Central memory CD8-positive, alpha-beta T cell (primary cell): ENCODE results near the gene DCAF4.
"Not testable (repeated sequence)": the region's sequence is repeated elsewhere in the genome, so short reads cannot be mapped to it uniquely, and the experiment has no call there.

Experiments
- ATAC-seq: fragments of 150-1000 bp; cut with Tn5 transposase; replicated peaks from 2 replicates; pipeline ENCODE4 v1.10.0; 2022; ENCODE audit warnings: mild to moderate bottlenecking, moderate FRiP score, moderate number of reproducible peaks; ENCODE audit not compliant: poor library complexity, severe bottlenecking; ENCODE audit errors: extremely low read depth
- DNase-seq, 2 donors: peaks; one replicate each; pipeline ENCODE4 v3.0.0; 2021; ENCODE audit warnings: low spot score in 2 of 2
- H3K27ac Mint-ChIP-seq: one replicate; pipeline ENCODE4 v1.8.0; 2022; ENCODE audit warnings: low read depth, mild to moderate bottlenecking, moderate library complexity, mixed read lengths
- H3K27me3 Mint-ChIP-seq: one replicate; pipeline ENCODE4 v1.8.0; 2022; ENCODE audit warnings: mixed read lengths
- H3K36me3 Mint-ChIP-seq: one replicate; pipeline ENCODE4 v1.8.0; 2022; ENCODE audit warnings: mild to moderate bottlenecking, moderate library complexity, mixed read lengths; ENCODE audit not compliant: insufficient read depth
- H3K4me1 Mint-ChIP-seq: one replicate; pipeline ENCODE4 v1.8.0; 2022; ENCODE audit warnings: mixed read lengths
- H3K4me3 Mint-ChIP-seq: one replicate; pipeline ENCODE4 v1.8.0; 2022; ENCODE audit warnings: mild to moderate bottlenecking, moderate library complexity, mixed read lengths
- H3K9me3 Mint-ChIP-seq: one replicate; pipeline ENCODE4 v1.8.0; 2022; ENCODE audit warnings: mixed read lengths

The DCAF4 gene

GRCh38 chr14:72947366-72948160, 21.3 kb downstream of the DCAF4 start:
- Mint-ChIP-seq H3K27me3 (no peaks in the 10 kb centered on the region), H3K9me3 (no peaks in the 10 kb centered on the region), H3K4me3 (no peak overlapping the region), H3K36me3 (peaks cover 28% of the 10 kb centered on the region), H3K27ac (peak overlapping the region; percentile 67), H3K4me1 (no peaks in the 10 kb centered on the region)
- no peak for DNase-seq
- no peak for ATAC-seq

GRCh38 chr14:72948481-72949138, 22.3 kb downstream of the DCAF4 start:
- Mint-ChIP-seq H3K36me3 (peaks cover 23% of the 10 kb centered on the region), H3K27ac (no peak overlapping the region), H3K27me3 (no peaks in the 10 kb centered on the region), H3K9me3 (no peaks in the 10 kb centered on the region), H3K4me1 (no peaks in the 10 kb centered on the region), H3K4me3 (no peak overlapping the region)
- DNase-seq (peak; percentile 37 to 46), ATAC-seq (no peak)

GRCh38 chr14:72952171-72952570, 25.9 kb downstream of the DCAF4 start:
- no peaks in the 10 kb centered on the region for H3K27me3 Mint-ChIP-seq
- no peaks in the 10 kb centered on the region for H3K4me1 Mint-ChIP-seq
- H3K4me3 Mint-ChIP-seq: no peak overlapping the region
- DNase-seq: no peak
- H3K36me3 Mint-ChIP-seq: peaks cover 23% of the 10 kb centered on the region
- no peak for ATAC-seq
- no peaks in the 10 kb centered on the region for H3K9me3 Mint-ChIP-seq
- H3K27ac Mint-ChIP-seq: no peak overlapping the region

GRCh38 chr14:72956741-72957140, 30.5 kb downstream of the DCAF4 start:
- peaks cover 29% of the 10 kb centered on the region for H3K36me3 Mint-ChIP-seq
- H3K4me3 Mint-ChIP-seq, H3K27me3 Mint-ChIP-seq, H3K9me3 Mint-ChIP-seq, H3K4me1 Mint-ChIP-seq, ATAC-seq, H3K27ac Mint-ChIP-seq, DNase-seq: not testable (repeated sequence)

GRCh38 chr14:72957213-72957612, 30.9 kb downstream of the DCAF4 start:
- Mint-ChIP-seq H3K4me1 (no peaks in the 10 kb centered on the region), H3K9me3 (no peaks in the 10 kb centered on the region), H3K27me3 (no peaks in the 10 kb centered on the region), H3K4me3 (no peak overlapping the region), H3K36me3 (peaks cover 27% of the 10 kb centered on the region), H3K27ac (no peak overlapping the region)
- ATAC-seq (no peak), DNase-seq (no peak)

GRCh38 chr14:72958548-72958947, 32.3 kb downstream of the DCAF4 start:
- DNase-seq (no peak), ATAC-seq (no peak)
- Mint-ChIP-seq H3K27ac (no peak overlapping the region), H3K36me3 (peaks cover 29% of the 10 kb centered on the region), H3K27me3 (no peaks in the 10 kb centered on the region), H3K9me3 (no peaks in the 10 kb centered on the region), H3K4me3 (no peak overlapping the region), H3K4me1 (no peaks in the 10 kb centered on the region)

GRCh38 chr14:72961016-72961415, 34.8 kb downstream of the DCAF4 start:
- H3K4me1 Mint-ChIP-seq, DNase-seq, H3K4me3 Mint-ChIP-seq, H3K27ac Mint-ChIP-seq, ATAC-seq, H3K9me3 Mint-ChIP-seq, H3K27me3 Mint-ChIP-seq: not testable (repeated sequence)
- H3K36me3 Mint-ChIP-seq: peaks cover 25% of the 10 kb centered on the region

GRCh38 chr14:72961579-72962335, 35.5 kb downstream of the DCAF4 start:
- H3K4me3 Mint-ChIP-seq: no peak overlapping the region
- H3K36me3 Mint-ChIP-seq: peaks cover 18% of the 10 kb centered on the region
- ATAC-seq (no peak), DNase-seq (no peak)
- no peak overlapping the region for H3K27ac Mint-ChIP-seq
- no peaks in the 10 kb centered on the region for H3K4me1 Mint-ChIP-seq
- H3K27me3 Mint-ChIP-seq: no peaks in the 10 kb centered on the region
- no peaks in the 10 kb centered on the region for H3K9me3 Mint-ChIP-seq

GRCh38 chr14:72962336-72962754, 36.1 kb downstream of the DCAF4 start:
- DNase-seq, ATAC-seq, H3K27ac Mint-ChIP-seq, H3K4me1 Mint-ChIP-seq, H3K4me3 Mint-ChIP-seq, H3K9me3 Mint-ChIP-seq, H3K27me3 Mint-ChIP-seq: not testable (repeated sequence)
- H3K36me3 Mint-ChIP-seq: peaks cover 16% of the 10 kb centered on the region

- Mint-ChIP-seq H3K9me3 (no peaks in the 10 kb centered on the region), H3K4me1 (no peaks in the 10 kb centered on the region), H3K27ac (no peak overlapping the region), H3K27me3 (no peaks in the 10 kb centered on the region), H3K36me3 (peaks cover 11% of the 10 kb centered on the region), H3K4me3 (no peak overlapping the region)
- ATAC-seq: no peak
- DNase-seq: no peak
Measured at GRCh38 chr14:72962829-72963312, 36.6 kb downstream of the DCAF4 start.

GRCh38 chr14:72965249-72965648, 39.0 kb downstream of the DCAF4 start:
- no peaks in the 10 kb centered on the region for H3K9me3 Mint-ChIP-seq
- DNase-seq: no peak
- H3K36me3 Mint-ChIP-seq: peaks cover 10% of the 10 kb centered on the region
- no peaks in the 10 kb centered on the region for H3K4me1 Mint-ChIP-seq
- no peak overlapping the region for H3K27ac Mint-ChIP-seq
- no peaks in the 10 kb centered on the region for H3K27me3 Mint-ChIP-seq
- no peak for ATAC-seq
- no peak overlapping the region for H3K4me3 Mint-ChIP-seq

GRCh38 chr14:72966038-72966437, 39.8 kb downstream of the DCAF4 start:
- no peak for DNase-seq
- Mint-ChIP-seq H3K4me1 (no peaks in the 10 kb centered on the region), H3K9me3 (no peaks in the 10 kb centered on the region), H3K36me3 (peaks cover 12% of the 10 kb centered on the region), H3K27me3 (no peaks in the 10 kb centered on the region), H3K4me3 (no peak overlapping the region), H3K27ac (no peak overlapping the region)
- ATAC-seq: no peak
